GM23338 (cell line): ENCODE data around the gene COL8A1. TPM values are rescaled to one million over a fixed set of nuclear protein-coding genes. Genes with fewer than 3 reads are reported as not detected.

Experiments used
- ATAC-seq: fragments of 200-7000 bp; cut with Tn5 transposase; 3 replicates; pipeline ENCODE4 v1.9.1; 2020
- DNase-seq: peaks from one replicate; pipeline ENCODE4 v3.0.0-alpha.2; 2015; ENCODE audit warnings: low spot score
- H2AFZ ChIP-seq: fragments of 200-600 bp; sonication (generic); 2 replicates; pipeline ENCODE4 v1.8.0; 2016; ENCODE audit warnings: antibody characterized with exemption, mild to moderate bottlenecking, moderate library complexity
- H3F3A ChIP-seq: fragments of 200-600 bp; sonication (generic); replicated peaks from 2 replicates; pipeline ENCODE4 v1.8.0; 2017; ENCODE audit warnings: antibody characterized with exemption, mixed run types, low read depth
- H3K27ac ChIP-seq: fragments of 200-600 bp; sonication (generic); 2 replicates; pipeline ENCODE4 v1.6.1; 2016; ENCODE audit warnings: low read depth
- H3K27me3 ChIP-seq: fragments of 200-600 bp; sonication (generic); 2 replicates; pipeline ENCODE4 v1.8.0; 2016; ENCODE audit warnings: mild to moderate bottlenecking, mixed run types, moderate library complexity; ENCODE audit not compliant: insufficient read depth
- H3K36me3 ChIP-seq: fragments of 200-600 bp; sonication (generic); 2 replicates; pipeline ENCODE4 v1.8.0; 2016; ENCODE audit warnings: mild to moderate bottlenecking; ENCODE audit not compliant: insufficient read depth
- H3K4me1 ChIP-seq: fragments of 200-600 bp; sonication (generic); 2 replicates; pipeline ENCODE4 v1.8.0; 2016; ENCODE audit warnings: mild to moderate bottlenecking, moderate library complexity; ENCODE audit not compliant: insufficient read depth
- H3K4me2 ChIP-seq: fragments of 200-600 bp; sonication (generic); 2 replicates; pipeline ENCODE4 v1.7.1; 2017; ENCODE audit warnings: mixed run types
- H3K4me3 ChIP-seq: fragments of 200-600 bp; sonication (generic); 2 replicates; pipeline ENCODE4 v1.6.1; 2016; ENCODE audit warnings: mixed run types
- H3K79me2 ChIP-seq: fragments of 200-600 bp; sonication (generic); replicated peaks from 2 replicates; pipeline ENCODE4 v1.8.0; 2017; ENCODE audit warnings: mild to moderate bottlenecking; ENCODE audit not compliant: insufficient read depth
- H3K9me2 ChIP-seq: fragments of 200-600 bp; sonication (generic); 2 replicates; pipeline ENCODE4 v1.8.0; 2017; ENCODE audit not compliant: insufficient read depth
- H4K20me1 ChIP-seq: fragments of 200-600 bp; sonication (generic); replicated peaks from 2 replicates; pipeline ENCODE4 v1.8.0; 2017; ENCODE audit warnings: mild to moderate bottlenecking; ENCODE audit not compliant: insufficient read depth
- H3K27ac Mint-ChIP-seq: 2 replicates; pipeline ENCODE4 v1.8.0; 2020; ENCODE audit warnings: inconsistent platforms, mild to moderate bottlenecking, moderate library complexity, mixed read lengths
- H3K27me3 Mint-ChIP-seq: 3 replicates; pipeline ENCODE4 v1.8.0; 2022; ENCODE audit warnings: low read depth, mild to moderate bottlenecking, moderate library complexity, mixed read lengths, inconsistent platforms; ENCODE audit not compliant: insufficient read depth, poor library complexity
- H3K36me3 Mint-ChIP-seq: 3 replicates; pipeline ENCODE4 v1.8.0; 2021; ENCODE audit warnings: low read depth, mild to moderate bottlenecking, inconsistent platforms, moderate library complexity, mixed read lengths
- H3K4me1 Mint-ChIP-seq: 3 replicates; pipeline ENCODE4 v1.8.0; 2020; ENCODE audit warnings: mild to moderate bottlenecking, inconsistent platforms, mixed read lengths
- H3K4me3 Mint-ChIP-seq: 3 replicates; pipeline ENCODE4 v1.8.0; 2021; ENCODE audit warnings: moderate library complexity, mild to moderate bottlenecking, inconsistent platforms, mixed read lengths
- H3K9me3 Mint-ChIP-seq: 3 replicates; pipeline ENCODE4 v1.8.0; 2020; ENCODE audit warnings: moderate library complexity, mild to moderate bottlenecking, inconsistent platforms, mixed read lengths
- EZH2 ChIP-seq: fragments of 200-600 bp; sonication (generic); IDR thresholded peaks from one replicate; pipeline ENCODE4 v1.8.0; 2017; ENCODE audit warnings: antibody characterized with exemption, mild to moderate bottlenecking, low read depth; ENCODE audit not compliant: unreplicated experiment
- NANOG ChIP-seq: IDR thresholded peaks from 2 replicates; pipeline ENCODE4 v1.6.1; 2016; ENCODE audit warnings: antibody characterized with exemption, borderline replicate concordance
- POLR2AphosphoS5 ChIP-seq: IDR thresholded peaks from 2 replicates; pipeline ENCODE4 v1.6.1; 2016; ENCODE audit warnings: antibody characterized with exemption, low read depth
- STAT1 ChIP-seq: IDR thresholded peaks from one replicate; pipeline ENCODE4 v1.6.1; 2016; ENCODE audit warnings: antibody characterized with exemption; ENCODE audit not compliant: unreplicated experiment
- ZNF114 ChIP-seq: fragments of 250-450 bp; sonication (Bioruptor Pico); IDR thresholded peaks from 2 replicates; pipeline ENCODE4 v1.5.0; 2020; ENCODE audit warnings: mild to moderate bottlenecking, moderate library complexity
- polyA plus RNA-seq: library from polyadenylated mRNA; unstranded; fragments of >200 nt; fragmentation: Nextera tagmentation; extraction: Ambion mirVana; gene quantifications from 2 replicates; pipeline ENCODE4 v1.2.1, GENCODE V29; 2016
- total RNA-seq: library from RNA; depleted of rRNA; stranded (reverse); fragments of >200 nt; shearing (Covaris generic); gene quantifications from 2 replicates; pipeline ENCODE4 v1.2.3, GENCODE V29; 2014
- TF ChIP-seq, protein P1 (sequence below): fragments of 250-450 bp; sonication (Bioruptor Pico); IDR thresholded peaks from 2 replicates; pipeline ENCODE4 v1.5.0; 2020; ENCODE audit warnings: mild to moderate bottlenecking, moderate library complexity
- TF ChIP-seq, protein P2 (sequence below): IDR thresholded peaks from 2 replicates; pipeline ENCODE4 v1.6.1; 2016; ENCODE audit warnings: antibody characterized with exemption
- TF ChIP-seq, protein P3 (sequence below): IDR thresholded peaks from one replicate; pipeline ENCODE4 v1.6.1; 2018; ENCODE audit warnings: antibody characterized with exemption; ENCODE audit not compliant: unreplicated experiment

COL8A1 gene
- total and polyA plus RNA-seq, 2 experiments from 2014 or later: 0.26 to 0.97 TPM

DNA sequence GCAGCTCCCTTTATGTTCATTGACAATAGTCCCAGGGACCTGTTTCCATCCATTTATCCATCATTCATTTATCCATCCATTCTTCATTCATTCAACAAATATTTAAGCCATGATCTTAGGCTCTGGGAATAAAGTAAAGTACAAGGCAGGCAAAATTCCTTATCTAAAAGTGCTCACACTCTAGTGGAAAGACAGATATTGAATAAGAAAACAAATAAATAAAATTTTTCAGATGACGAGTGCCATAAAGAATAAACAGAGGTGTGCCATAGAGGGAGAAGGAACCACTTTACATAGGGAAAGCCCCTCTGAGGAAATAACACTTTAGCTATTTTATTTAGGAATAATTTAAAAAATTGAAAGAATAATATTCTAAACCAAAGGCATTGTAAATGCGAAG is 76.2 kb downstream of the COL8A1 start:
- Mint-ChIP-seq H3K9me3 (no peaks in the 10 kb centered on the region), H3K4me1 (peaks cover 19% of the 10 kb centered on the region; the same call in 2 of the 3 replicates), H3K4me3 (no peak overlapping the region), H3K36me3 (no peaks in the 10 kb centered on the region), H3K27ac (no peak overlapping the region), H3K27me3 (no peaks in the 10 kb centered on the region)
- H3K27ac ChIP-seq: no peak overlapping the region
- ATAC-seq: no peak
- H4K20me1 ChIP-seq: no peaks in the 10 kb centered on the region
- peaks cover 18% of the 10 kb centered on the region for H3K4me1 ChIP-seq
- H3K27me3 ChIP-seq: no peaks in the 10 kb centered on the region
- TF ChIP-seq EZH2 (no peak), STAT1 (no peak), POLR2AphosphoS5 (no peak), ZNF114 (no peak), NANOG (no peak)
- TF ChIP-seq, protein P1, sequence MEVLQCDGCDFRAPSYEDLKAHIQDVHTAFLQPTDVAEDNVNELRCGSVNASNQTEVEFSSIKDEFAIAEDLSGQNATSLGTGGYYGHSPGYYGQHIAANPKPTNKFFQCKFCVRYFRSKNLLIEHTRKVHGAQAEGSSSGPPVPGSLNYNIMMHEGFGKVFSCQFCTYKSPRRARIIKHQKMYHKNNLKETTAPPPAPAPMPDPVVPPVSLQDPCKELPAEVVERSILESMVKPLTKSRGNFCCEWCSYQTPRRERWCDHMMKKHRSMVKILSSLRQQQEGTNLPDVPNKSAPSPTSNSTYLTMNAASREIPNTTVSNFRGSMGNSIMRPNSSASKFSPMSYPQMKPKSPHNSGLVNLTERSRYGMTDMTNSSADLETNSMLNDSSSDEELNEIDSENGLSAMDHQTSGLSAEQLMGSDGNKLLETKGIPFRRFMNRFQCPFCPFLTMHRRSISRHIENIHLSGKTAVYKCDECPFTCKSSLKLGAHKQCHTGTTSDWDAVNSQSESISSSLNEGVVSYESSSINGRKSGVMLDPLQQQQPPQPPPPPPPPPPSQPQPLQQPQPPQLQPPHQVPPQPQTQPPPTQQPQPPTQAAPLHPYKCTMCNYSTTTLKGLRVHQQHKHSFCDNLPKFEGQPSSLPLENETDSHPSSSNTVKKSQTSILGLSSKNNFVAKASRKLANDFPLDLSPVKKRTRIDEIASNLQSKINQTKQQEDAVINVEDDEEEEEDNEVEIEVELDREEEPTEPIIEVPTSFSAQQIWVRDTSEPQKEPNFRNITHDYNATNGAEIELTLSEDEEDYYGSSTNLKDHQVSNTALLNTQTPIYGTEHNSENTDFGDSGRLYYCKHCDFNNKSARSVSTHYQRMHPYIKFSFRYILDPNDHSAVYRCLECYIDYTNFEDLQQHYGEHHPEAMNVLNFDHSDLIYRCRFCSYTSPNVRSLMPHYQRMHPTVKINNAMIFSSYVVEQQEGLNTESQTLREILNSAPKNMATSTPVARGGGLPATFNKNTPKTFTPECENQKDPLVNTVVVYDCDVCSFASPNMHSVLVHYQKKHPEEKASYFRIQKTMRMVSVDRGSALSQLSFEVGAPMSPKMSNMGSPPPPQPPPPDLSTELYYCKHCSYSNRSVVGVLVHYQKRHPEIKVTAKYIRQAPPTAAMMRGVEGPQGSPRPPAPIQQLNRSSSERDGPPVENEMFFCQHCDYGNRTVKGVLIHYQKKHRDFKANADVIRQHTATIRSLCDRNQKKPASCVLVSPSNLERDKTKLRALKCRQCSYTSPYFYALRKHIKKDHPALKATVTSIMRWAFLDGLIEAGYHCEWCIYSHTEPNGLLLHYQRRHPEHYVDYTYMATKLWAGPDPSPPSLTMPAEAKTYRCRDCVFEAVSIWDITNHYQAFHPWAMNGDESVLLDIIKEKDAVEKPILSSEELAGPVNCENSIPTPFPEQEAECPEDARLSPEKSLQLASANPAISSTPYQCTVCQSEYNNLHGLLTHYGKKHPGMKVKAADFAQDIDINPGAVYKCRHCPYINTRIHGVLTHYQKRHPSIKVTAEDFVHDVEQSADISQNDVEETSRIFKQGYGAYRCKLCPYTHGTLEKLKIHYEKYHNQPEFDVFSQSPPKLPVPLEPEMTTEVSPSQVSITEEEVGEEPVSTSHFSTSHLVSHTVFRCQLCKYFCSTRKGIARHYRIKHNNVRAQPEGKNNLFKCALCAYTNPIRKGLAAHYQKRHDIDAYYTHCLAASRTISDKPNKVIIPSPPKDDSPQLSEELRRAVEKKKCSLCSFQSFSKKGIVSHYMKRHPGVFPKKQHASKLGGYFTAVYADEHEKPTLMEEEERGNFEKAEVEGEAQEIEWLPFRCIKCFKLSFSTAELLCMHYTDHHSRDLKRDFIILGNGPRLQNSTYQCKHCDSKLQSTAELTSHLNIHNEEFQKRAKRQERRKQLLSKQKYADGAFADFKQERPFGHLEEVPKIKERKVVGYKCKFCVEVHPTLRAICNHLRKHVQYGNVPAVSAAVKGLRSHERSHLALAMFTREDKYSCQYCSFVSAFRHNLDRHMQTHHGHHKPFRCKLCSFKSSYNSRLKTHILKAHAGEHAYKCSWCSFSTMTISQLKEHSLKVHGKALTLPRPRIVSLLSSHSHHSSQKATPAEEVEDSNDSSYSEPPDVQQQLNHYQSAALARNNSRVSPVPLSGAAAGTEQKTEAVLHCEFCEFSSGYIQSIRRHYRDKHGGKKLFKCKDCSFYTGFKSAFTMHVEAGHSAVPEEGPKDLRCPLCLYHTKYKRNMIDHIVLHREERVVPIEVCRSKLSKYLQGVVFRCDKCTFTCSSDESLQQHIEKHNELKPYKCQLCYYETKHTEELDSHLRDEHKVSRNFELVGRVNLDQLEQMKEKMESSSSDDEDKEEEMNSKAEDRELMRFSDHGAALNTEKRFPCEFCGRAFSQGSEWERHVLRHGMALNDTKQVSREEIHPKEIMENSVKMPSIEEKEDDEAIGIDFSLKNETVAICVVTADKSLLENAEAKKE: no peak
- TF ChIP-seq, protein P2, sequence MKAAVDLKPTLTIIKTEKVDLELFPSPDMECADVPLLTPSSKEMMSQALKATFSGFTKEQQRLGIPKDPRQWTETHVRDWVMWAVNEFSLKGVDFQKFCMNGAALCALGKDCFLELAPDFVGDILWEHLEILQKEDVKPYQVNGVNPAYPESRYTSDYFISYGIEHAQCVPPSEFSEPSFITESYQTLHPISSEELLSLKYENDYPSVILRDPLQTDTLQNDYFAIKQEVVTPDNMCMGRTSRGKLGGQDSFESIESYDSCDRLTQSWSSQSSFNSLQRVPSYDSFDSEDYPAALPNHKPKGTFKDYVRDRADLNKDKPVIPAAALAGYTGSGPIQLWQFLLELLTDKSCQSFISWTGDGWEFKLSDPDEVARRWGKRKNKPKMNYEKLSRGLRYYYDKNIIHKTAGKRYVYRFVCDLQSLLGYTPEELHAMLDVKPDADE: no peak
- TF ChIP-seq, protein P3, sequence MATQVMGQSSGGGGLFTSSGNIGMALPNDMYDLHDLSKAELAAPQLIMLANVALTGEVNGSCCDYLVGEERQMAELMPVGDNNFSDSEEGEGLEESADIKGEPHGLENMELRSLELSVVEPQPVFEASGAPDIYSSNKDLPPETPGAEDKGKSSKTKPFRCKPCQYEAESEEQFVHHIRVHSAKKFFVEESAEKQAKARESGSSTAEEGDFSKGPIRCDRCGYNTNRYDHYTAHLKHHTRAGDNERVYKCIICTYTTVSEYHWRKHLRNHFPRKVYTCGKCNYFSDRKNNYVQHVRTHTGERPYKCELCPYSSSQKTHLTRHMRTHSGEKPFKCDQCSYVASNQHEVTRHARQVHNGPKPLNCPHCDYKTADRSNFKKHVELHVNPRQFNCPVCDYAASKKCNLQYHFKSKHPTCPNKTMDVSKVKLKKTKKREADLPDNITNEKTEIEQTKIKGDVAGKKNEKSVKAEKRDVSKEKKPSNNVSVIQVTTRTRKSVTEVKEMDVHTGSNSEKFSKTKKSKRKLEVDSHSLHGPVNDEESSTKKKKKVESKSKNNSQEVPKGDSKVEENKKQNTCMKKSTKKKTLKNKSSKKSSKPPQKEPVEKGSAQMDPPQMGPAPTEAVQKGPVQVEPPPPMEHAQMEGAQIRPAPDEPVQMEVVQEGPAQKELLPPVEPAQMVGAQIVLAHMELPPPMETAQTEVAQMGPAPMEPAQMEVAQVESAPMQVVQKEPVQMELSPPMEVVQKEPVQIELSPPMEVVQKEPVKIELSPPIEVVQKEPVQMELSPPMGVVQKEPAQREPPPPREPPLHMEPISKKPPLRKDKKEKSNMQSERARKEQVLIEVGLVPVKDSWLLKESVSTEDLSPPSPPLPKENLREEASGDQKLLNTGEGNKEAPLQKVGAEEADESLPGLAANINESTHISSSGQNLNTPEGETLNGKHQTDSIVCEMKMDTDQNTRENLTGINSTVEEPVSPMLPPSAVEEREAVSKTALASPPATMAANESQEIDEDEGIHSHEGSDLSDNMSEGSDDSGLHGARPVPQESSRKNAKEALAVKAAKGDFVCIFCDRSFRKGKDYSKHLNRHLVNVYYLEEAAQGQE: no peak
- no peaks in the 10 kb centered on the region for H3K79me2 ChIP-seq
- peaks cover 4% of the 10 kb centered on the region for H3K9me2 ChIP-seq
- no peak overlapping the region for H3K4me2 ChIP-seq
- H3K36me3 ChIP-seq: no peaks in the 10 kb centered on the region
- H3F3A ChIP-seq: no peaks in the 10 kb centered on the region
- no peak overlapping the region for H3K4me3 ChIP-seq
- no peak overlapping the region for H2AFZ ChIP-seq
- DNase-seq: no peak
